Fibroblast of mammary gland (primary cell): Measurements from ENCODE around the gene TBXA2R.

Source experiments
- DNase-seq: peaks from one replicate; pipeline ENCODE4 v3.0.0-alpha.2; 2010; ENCODE audit warnings: low read depth
- H3K4me3 ChIP-seq: 2 replicates; pipeline ENCODE4 v1.5.1; 2011; ENCODE audit warnings: low read depth, mild to moderate bottlenecking, low read length, moderate library complexity; ENCODE audit not compliant: control insufficient read depth
- TF ChIP-seq, protein P1 (sequence below): conservative IDR thresholded peaks from 2 replicates; pipeline ENCODE4 v1.5.1; 2011; ENCODE audit warnings: low read depth, low read length, inconsistent platforms; ENCODE audit not compliant: control insufficient read depth, insufficient read depth

TBXA2R gene

DNA sequence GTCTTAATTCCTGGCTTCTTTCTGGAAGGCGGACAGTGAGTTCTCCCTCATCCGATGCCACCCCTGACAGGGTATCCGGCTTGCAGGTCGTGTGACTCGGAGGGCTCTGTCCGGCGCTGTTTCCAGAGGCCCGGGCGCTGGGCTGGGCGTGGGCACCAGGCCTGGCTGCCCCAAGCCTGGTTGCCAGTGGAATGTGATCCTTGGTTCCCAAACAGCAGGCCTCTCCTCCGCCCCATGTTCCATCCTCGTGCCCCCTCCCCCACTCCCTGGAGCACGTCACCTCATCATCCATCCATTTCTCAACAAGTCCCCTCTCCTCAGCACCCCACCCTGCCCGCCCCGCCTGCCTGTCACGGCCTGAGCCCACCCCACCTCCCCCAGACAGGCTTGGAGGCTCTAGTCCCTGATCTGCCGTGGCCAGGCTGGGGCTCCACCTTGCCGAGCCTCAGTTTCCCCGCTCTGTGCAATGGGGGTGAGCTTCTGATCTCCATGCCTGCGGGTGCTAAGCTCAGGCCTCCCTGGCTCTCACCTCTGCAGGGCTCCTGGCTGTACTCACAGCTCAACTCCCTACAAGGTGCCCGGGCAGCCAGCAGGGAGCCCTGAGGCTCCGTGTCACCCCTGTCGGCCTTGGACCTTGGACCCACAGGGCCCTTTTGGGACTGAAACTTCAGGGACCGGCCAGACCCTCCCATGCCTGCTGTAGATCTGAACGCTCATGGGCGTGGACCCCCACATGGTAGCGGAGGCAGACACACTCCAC is 2.3 kb downstream of the TBXA2R start:
- DNase-seq = no peak
- TF ChIP-seq, protein P1, sequence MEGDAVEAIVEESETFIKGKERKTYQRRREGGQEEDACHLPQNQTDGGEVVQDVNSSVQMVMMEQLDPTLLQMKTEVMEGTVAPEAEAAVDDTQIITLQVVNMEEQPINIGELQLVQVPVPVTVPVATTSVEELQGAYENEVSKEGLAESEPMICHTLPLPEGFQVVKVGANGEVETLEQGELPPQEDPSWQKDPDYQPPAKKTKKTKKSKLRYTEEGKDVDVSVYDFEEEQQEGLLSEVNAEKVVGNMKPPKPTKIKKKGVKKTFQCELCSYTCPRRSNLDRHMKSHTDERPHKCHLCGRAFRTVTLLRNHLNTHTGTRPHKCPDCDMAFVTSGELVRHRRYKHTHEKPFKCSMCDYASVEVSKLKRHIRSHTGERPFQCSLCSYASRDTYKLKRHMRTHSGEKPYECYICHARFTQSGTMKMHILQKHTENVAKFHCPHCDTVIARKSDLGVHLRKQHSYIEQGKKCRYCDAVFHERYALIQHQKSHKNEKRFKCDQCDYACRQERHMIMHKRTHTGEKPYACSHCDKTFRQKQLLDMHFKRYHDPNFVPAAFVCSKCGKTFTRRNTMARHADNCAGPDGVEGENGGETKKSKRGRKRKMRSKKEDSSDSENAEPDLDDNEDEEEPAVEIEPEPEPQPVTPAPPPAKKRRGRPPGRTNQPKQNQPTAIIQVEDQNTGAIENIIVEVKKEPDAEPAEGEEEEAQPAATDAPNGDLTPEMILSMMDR = no peak
- no peak overlapping the region for H3K4me3 ChIP-seq

DNA sequence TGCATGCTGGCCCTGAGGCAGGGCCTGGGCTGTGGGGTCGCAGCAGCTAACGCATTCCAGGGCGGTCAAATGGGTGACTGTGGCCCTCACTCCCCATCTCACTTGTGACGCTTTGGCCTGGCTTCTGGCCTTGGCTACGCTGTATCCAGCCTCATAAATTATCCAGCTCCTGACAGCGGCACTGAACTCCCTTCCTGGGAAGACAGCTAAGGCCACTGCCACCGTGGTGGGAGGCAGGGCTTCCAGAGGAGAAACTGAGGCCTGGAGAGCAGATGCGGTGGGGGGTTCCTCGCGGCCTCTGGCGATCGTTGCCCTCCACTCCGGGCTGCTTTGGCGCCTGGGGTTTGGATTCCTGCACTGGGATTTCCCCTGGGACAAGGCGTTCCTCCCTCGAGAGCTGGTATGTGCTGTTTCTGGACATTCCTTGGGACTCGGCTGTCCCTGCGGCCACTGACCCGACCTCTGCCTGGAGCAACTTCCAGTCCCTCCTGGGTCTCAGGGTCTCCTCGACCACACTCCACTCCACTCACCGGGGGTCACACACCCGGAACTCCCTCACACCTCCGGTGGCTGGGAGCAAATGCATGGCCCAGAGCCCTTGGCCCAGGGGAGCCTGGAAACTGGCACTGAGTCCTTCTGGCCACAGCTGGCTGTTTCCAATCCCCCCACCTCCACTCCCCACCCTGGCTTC is 3.4 kb downstream of the TBXA2R start:
- DNase-seq = no peak
- TF ChIP-seq, protein P1 = no peak
- no peak overlapping the region for H3K4me3 ChIP-seq

DNA sequence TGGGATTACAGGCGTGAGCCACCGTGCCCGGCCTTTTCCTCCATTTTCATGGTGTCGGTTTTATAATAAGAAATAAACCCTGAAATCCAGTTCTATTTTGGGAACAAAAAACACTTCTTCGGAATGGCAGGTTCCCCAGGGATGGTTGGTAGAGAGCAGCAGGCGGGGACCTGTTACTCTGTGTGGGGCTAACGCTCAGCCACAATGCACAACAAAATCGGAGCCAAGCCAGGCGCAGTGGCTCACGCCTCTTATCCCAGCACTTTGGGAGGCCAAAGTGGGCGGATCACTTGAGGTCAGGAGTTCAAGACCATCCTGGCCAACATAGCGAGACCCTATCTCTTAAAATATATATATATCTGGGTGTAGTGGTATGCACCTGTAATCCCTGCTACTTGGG is 5.7 kb downstream of the TBXA2R start:
- H3K4me3 ChIP-seq = no peak overlapping the region
- no peak for DNase-seq
- TF ChIP-seq, protein P1 = no peak

- no peak overlapping the region for H3K4me3 ChIP-seq
- TF ChIP-seq, protein P1 = no peak
- DNase-seq = no peak
Observed at GRCh38 chr19:3599776-3600187, 6.9 kb downstream of the TBXA2R start.

DNA sequence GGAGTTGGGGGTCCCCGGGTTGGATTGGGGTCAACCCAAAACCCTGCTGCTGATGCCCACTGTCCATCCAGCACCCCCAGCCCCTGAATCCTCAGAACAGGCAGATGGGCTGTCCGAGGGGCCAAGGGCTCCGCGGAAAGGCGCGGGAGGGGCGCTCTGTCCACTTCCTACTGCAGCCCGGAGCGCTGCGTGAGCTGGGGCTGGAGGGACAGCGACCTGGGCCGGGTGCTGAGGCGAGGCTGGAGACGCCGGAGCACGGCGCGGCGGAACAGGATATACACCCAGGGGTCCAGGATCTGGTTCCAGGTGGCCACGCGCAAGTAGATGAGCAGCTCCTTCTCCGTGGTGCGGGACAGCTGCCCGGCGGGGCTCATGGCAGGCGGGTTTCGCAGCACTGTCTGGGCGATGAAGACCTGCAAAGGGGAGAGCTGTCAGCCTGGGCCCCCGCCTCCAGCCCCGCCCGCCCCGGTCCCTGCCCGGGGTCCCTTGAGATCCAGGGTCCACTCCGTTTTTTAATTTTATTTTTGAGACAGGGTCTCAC is 11.1 kb downstream of the TBXA2R start:
- TF ChIP-seq, protein P1 = no peak
- no peak for DNase-seq
- no peak overlapping the region for H3K4me3 ChIP-seq

- TF ChIP-seq, protein P1 = no peak
- no peak for DNase-seq
- H3K4me3 ChIP-seq = no peak overlapping the region
Observed at GRCh38 chr19:3593156-3593555, 13.5 kb downstream of the TBXA2R start.
